Measurements from ENCODE around the gene AQR.
"Not testable (repeated sequence)": the region's sequence is repeated elsewhere in the genome, so short reads cannot be mapped to it uniquely, and the experiment has no call there.

AQR gene

DNA sequence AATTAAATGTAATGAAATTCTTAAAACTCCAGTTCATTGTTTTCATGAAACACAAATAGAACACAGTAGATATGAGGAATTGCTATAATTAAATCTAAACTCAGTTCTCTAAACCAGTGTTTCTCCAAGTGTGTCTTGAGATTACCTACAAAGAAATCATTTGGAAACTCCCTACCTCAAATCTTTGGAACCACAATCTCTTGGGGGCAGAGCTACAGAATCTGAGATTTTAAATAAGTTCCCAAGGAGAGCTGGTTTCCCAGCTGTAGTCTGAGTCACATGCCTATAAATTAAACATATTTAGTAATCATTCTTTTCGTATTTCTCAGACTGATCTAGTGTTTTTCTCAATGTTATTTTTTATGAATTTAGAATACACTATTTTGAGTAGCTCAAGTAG lies 157.2 kb downstream of the AQR start:
- DNase-seq = no peak

DNA sequence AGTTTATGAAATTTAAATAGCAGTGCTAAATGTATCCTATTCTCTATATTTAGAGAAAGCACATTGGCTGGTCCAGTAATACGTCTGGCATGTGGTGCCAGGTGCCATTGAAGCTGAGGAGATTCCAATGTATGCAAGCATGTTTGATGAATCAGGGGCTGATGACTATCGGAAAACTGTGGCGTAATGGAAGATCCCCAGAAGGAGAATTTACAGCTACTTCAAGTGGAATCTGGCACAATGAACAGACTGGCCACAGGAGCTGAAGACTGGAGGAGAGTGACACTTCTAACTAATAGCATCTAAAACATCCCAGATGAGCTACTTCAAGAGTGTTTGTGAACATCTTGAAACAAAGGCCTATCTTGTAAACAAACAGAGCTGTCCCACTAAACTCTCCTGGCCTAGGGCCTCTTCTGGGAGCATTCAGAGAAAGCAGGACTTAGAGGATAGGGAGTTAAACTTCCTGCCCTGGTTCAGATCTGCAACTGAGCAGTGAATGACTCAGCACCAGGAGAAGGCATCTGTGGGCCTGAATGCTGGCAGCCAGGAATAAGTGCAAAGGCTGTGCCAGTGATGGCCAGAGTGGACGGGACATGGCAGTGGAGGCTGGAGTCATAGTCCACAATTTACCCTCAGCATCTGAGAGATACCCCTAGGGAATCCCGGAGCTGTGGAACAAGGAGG lies 159.0 kb downstream of the AQR start:
- no peak for DNase-seq

- no peak for DNase-seq
These were observed 160.4 kb downstream of the AQR start for GRCh38 chr15:34809186-34809585.

GRCh38 chr15:34808016-34808415 lies 161.5 kb downstream of the AQR start:
- DNase-seq = no peak

DNA sequence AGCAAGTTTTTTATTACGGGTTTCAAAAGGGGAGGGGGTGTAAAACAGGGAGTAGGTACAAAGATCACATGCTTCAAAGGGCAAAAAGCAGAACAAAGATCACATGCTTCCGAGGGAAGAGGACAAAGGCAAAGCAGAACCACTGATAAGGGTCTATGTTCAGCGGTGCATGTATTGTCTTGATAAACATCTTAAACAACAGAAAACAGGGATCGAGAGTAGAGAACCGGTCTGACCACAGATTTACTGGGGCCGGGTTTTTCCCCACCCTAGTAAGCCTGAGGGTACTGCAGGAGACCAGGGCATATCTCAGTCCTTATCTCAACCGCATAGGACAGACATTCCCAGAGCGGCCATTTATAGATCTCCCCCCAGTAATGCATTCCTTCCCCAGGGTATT lies 162.3 kb downstream of the AQR start:
- not testable (repeated sequence) for DNase-seq

- no peak for DNase-seq
These were observed 164.8 kb downstream of the AQR start for GRCh38 chr15:34804776-34805175.

DNA sequence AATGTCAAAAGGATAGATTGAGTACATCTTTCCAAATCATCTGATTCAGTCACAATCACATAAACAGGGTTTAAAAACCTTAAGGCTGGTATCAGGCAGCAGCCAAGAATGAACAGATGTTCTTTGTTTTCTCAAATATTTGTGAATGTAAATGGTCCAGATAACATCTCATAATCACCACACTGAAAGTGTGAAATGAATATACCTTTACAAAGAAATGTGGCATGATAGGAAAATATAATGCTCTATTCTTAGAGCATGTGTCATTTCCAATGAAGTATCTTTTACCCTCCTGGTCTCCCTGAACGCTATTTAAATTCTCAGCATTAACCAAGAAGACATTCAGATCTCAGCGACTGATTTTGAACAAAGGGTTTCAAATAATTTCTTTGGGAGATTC lies 165.4 kb downstream of the AQR start:
- DNase-seq = no peak

GRCh38 chr15:34802803-34803750 lies 166.5 kb downstream of the AQR start:
- no peak for DNase-seq

DNA sequence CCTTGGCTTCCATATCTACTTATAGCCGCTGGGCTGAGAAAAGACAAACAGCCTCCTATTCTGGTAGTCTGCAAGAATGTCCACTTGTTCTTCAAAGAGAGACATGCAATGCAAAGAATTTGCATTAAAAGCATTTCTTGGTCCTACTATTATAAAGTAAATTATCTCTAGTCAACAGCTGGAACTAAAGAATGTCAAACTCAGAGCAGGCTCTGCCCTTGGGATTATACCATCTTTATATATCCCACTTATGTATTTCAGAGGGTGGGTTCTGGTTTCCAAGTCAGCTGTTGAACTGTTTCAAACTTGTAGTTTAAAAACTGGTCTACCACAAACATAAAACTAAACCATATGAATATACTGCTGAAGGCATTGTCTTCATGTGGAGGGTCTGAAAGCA lies 167.2 kb downstream of the AQR start:
- DNase-seq = no peak
